SW480 (cell line): Measurements from ENCODE around the gene BACE2.
"Not testable (repeated sequence)": the region's sequence is repeated elsewhere in the genome, so short reads cannot be mapped to it uniquely, and the experiment has no call there.

ENCODE experiments used
- DNase-seq: peaks from one replicate; pipeline ENCODE4 v3.0.0-alpha.2; 2016; ENCODE audit warnings: low spot score

Gene BACE2

DNA sequence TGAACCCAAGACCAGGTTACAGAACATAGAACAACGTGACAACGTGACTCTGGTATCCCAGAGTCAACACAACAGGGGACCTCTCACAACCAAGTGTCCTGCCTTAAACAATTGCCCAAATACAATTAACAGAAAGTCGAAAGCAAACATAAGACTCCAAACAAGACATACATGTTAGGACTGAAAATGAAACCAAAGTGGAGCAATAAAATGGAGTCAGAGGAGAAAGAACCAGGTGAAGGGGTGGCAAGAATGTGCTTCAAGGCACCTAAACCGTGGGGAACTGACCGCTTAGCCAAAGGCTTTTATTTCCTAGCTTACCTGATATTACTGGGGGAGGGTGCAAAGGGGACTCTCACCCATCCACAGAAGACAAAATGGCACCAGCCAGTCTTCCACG is 17.8 kb downstream of the BACE2 start:
- no peak for DNase-seq

- peak; percentile 43 for DNase-seq
Measured at GRCh38 chr21:41186755-41187536, 19.0 kb downstream of the BACE2 start.

GRCh38 chr21:41187537-41188025 is 19.6 kb downstream of the BACE2 start:
- DNase-seq: peak; percentile 27

- DNase-seq: no peak
Measured at GRCh38 chr21:41188486-41189149, 20.7 kb downstream of the BACE2 start.

- no peak for DNase-seq
Measured at GRCh38 chr21:41189150-41189745, 21.3 kb downstream of the BACE2 start.

- DNase-seq: not testable (repeated sequence)
Measured at GRCh38 chr21:41192552-41192951, 24.6 kb downstream of the BACE2 start.

DNA sequence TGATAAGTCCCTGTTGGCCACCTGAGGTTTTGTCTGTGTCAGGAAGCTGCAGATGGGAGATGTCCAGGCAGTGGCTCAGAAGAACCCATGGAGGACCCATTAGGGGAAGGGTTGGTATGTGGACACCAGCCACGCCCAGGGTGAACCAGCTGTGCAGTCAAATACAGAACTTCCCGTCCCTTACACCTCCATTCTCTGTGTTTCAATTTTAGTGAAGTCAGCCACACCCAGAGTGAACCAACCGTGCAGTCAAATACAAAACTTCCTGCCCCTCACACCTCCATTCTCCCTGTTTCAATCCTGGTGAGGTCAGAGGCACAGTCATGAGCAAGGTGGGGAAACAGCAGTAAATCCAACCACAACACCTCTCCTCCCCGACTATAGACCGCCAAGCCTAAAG is 27.4 kb downstream of the BACE2 start:
- peak; percentile 79 for DNase-seq

DNA sequence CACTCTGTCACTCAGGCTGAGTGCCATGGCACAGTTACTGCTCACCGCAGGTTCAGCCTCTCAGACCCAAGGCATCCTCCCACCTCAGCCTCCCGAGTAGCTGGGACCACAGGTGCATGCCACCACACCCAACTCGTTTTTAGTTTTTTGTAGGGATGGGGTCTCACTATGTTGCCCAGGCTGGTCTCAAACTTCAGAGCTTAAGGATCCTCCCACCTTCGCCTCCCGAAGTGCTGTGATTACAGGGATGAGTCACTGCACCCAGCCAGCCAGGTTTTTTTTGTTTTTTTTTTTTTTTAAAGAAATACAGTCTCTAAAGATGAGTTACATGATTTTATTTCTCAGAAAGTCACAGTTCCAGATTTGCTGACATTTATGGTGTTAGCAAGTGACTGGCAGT is 29.0 kb downstream of the BACE2 start:
- no peak for DNase-seq

DNA sequence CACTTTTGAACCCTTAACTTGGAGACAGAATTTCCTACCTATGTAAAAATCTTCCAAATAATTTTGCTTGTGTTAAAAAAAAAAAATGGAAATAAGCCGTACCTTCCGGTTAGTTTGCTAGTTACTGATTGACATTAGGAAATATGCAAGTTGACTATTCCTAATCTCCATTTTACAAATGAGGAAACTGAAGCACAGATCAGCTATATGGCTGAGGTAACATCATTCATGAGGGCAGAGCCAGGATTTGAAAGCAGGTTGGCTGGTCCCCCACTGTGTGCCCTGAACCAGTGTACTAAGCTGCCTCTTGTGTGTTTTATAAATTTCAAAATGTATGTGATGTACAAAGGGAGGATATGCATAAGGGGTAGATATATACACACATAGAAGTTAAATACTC is 29.6 kb downstream of the BACE2 start:
- no peak for DNase-seq

- not testable (repeated sequence) for DNase-seq
Measured at GRCh38 chr21:41198647-41199046, 30.7 kb downstream of the BACE2 start.

DNA sequence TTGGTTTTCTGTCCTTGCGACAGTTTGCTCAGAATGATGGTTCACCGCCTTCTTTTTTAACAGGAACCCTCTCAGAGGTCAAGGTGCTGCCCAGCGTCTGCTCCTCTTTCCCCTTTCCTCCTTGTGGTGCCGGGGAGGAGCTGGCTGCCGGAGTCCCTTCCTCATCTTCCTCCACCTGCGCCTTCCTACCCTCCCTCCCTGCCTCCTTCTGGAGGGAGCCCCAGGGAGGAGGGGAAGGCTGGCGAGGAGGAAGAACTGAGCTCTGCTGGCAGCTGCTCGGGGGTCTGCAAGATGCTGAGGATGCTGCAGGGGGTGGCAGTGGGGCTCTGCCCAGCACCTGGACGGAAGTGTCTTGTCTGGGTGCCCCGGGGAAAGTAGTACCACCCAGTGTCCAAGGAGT is 31.2 kb downstream of the BACE2 start:
- DNase-seq: no peak

- no peak for DNase-seq
Measured at GRCh38 chr21:41199588-41199987, 31.6 kb downstream of the BACE2 start.

DNA sequence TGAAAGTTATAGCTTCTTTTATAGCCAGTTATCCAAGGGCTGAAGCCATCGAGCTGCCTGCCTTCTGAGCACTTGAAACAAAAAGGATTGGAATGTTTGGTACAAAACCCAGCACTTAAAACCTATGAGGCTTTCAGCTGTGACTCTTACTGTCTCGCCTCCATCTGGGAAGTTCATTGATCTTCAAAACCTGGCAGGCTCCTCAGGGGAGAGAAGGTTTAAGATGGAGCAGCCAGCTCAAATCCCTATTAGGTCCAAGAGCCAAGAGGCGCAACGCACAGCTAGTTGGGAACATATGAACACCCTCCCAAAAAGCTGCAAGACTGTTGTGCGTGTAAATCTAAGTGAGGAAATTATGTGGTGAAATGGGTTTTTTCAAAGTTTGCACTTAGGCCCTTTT is 33.4 kb downstream of the BACE2 start:
- DNase-seq: no peak

GRCh38 chr21:41204736-41205135 is 36.8 kb downstream of the BACE2 start:
- no peak for DNase-seq

DNA sequence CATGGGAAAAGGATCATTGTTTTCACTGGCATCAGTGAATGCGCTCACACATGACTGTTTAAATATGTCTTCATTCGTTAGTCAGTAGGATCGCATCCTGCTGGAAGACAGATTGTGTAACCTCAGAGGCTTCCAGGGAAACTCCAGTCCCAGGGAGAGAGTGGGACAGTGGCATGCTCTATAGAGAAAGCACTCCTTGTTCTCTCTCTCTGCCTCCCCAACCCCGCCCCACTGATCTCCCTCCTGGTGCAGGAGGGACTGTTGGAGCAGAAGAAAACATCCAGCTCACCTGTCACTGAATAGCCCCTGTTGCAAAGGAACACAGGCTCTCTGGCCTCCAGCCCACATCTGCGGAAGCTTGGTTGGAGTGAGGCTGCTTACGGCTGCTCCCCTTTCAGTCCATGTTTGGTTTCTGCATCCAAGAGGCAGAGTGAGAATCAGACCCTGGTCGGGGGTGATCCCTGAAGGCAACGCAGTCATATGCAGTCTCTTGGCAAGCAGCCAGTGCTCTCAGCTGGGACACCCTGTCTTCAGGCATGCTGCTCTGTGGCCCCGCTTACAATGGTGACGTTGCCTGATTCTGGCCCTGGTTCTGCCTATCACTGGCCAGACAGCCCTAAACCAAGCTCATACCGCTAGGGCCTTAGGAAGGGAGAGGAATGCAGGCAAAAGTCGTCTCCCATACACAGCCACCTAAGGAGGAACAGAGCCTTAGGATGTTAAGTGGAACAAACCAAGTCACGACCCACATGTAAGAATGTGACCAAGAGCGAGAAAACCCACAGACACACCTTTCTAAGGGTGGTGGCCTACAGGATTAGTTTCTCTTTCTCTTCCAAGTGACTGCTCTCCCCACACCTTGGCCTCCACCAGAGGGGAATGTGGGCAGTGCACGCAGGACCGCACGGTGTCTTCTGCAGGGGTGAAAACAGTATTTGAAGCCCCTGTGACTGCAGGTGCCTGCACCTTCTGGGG is 39.7 kb downstream of the BACE2 start:
- DNase-seq: peak; percentile 42

DNA sequence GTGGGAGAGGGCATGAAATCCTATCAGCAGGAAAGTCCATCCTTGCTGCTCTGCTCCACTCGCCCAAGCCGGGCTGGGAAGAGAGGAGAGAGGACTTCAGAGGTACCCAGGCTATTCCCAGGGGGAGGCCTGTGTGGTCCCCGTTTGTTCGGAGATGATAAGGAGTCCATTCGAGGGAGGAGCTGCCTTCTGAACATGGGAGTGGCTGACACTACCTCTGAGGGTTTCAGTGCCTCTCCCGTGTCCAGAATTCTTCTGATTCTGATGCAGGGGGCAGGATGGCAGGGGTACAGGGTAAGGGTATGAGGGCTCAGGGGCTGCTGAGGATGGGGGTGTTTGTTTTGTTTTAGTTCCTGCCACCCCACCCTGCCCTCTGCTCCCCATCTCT is 40.4 kb downstream of the BACE2 start:
- DNase-seq: no peak

GRCh38 chr21:41209016-41209619 is 41.2 kb downstream of the BACE2 start:
- no peak for DNase-seq

- DNase-seq: no peak
Measured at GRCh38 chr21:41210426-41211059, 42.6 kb downstream of the BACE2 start.

DNA sequence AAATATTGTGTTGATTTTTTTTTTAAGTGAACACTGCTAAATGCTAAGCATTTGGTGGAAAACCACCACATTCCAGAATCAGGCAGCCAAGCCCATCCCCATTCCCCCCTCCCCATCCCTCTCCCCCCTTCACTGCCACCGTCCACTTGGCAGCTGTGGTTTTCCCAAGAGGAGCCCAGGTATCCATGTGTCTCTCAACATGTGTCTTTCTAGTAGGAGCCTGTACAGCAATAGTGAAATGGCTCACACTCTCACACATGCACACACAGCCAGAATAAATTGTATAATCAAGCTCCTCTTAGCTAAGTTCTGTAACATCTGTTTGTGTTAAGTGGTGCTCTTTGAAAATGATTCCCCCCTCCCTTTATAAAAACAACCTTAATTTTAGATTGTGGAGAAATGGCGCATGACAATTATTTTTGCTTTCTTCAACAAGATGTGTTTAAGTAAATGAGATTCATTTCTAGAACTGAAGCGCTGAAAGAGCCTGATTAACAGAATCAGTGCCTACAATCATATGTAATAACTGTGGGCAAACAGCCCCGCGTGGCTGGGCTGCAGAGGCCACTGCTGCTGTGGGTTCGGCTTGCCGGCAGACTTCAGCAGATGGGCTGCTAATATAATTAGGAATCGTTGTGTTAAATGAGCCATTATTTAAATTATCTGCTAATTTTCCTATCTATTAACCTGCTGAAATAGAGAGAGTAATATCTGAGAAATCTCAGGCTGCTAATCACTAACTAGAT is 43.3 kb downstream of the BACE2 start:
- no peak for DNase-seq

GRCh38 chr21:41213021-41213420 is 45.1 kb downstream of the BACE2 start:
- DNase-seq: no peak
